Panc1 (cell line): Measurements from ENCODE around the gene DCAF15. TPM values are rescaled to one million over a fixed set of nuclear protein-coding genes. Genes with fewer than 3 reads are reported as not detected.

Experiments used
- ATAC-seq: fragments of 200-7000 bp; cut with Tn5 transposase; 2 replicates; pipeline ENCODE4 v1.9.1; 2020; ENCODE audit warnings: mild to moderate bottlenecking, moderate library complexity
- BruUV-seq: library from RNA; stranded (reverse); fragments of 400-500 nt; replicated peaks from 2 replicates; lab custom pipeline; 2021; lab: Mats Ljungman, UMichigan
- CTCF ChIA-PET: fragments of 300-600 bp; sonication (Branson Sonifier 250); formaldehyde crosslinking; loops from one replicate; lab custom pipeline; 2022; ENCODE audit warnings: antibody characterized with exemption; lab: Charles Lee
- POLR2A ChIA-PET: fragments of 300-600 bp; sonication (Branson Sonifier 250); formaldehyde crosslinking; loops from one replicate; lab custom pipeline; 2022; ENCODE audit warnings: antibody characterized with exemption; lab: Charles Lee
- DNase-seq: peaks from one replicate; pipeline ENCODE4 v3.0.0-alpha.2; 2010; ENCODE audit warnings: low read depth, low spot score
- H3K27ac ChIP-seq: 2 replicates; pipeline ENCODE4 v1.5.1; 2011; ENCODE audit warnings: mild to moderate bottlenecking, low read length, inconsistent platforms
- H3K27me3 ChIP-seq: fragments of 200-500 bp; sonication (Bioruptor generic); 2 replicates; pipeline ENCODE4 v1.6.0; 2014; ENCODE audit warnings: low read length, inconsistent platforms; ENCODE audit not compliant: control insufficient read depth, insufficient read depth
- H3K36me3 ChIP-seq: fragments of 200-500 bp; sonication (Bioruptor generic); 2 replicates; pipeline ENCODE4 v1.5.1; 2014; ENCODE audit warnings: inconsistent platforms, mild to moderate bottlenecking, low read length, moderate library complexity; ENCODE audit not compliant: control insufficient read depth, insufficient read depth
- H3K4me1 ChIP-seq: 2 replicates; pipeline ENCODE4 v1.5.1; 2011; ENCODE audit warnings: inconsistent platforms, mild to moderate bottlenecking, low read length, moderate library complexity; ENCODE audit not compliant: control insufficient read depth, insufficient read depth
- H3K4me3 ChIP-seq, 2 experiments: 2 replicates each; pipeline ENCODE4 v1.5.1; 2011 to 2012; ENCODE audit warnings: low read depth in 2 of 2, low read length in 2 of 2, mild to moderate bottlenecking in 2 of 2, inconsistent platforms in 1 of 2, moderate library complexity in 1 of 2
- H3K9me3 ChIP-seq: fragments of 200-500 bp; sonication (Bioruptor generic); 2 replicates; pipeline ENCODE4 v1.5.1; 2014; ENCODE audit warnings: low read depth, mild to moderate bottlenecking, inconsistent platforms, low read length, moderate library complexity; ENCODE audit not compliant: control insufficient read depth, insufficient read depth
- CTCF ChIP-seq: fragments of 450-650 bp; IDR thresholded peaks from 2 replicates; pipeline ENCODE4 v1.5.1; 2017; ENCODE audit warnings: mild to moderate bottlenecking
- POLR2AphosphoS5 ChIP-seq: IDR thresholded peaks from 2 replicates; pipeline ENCODE4 v1.6.1; 2012; ENCODE audit warnings: mild to moderate bottlenecking, low read depth, low read length, moderate library complexity
- REST ChIP-seq, 2 experiments: IDR thresholded peaks; 2 replicates each; pipeline ENCODE4 v1.6.1; 2011 to 2012; ENCODE audit warnings: low read depth in 2 of 2, control low read depth in 1 of 2, low read length in 1 of 2, mild to moderate bottlenecking in 1 of 2, moderate library complexity in 1 of 2; ENCODE audit not compliant: insufficient read depth in 1 of 2
- SIN3A ChIP-seq: IDR thresholded peaks from 2 replicates; pipeline ENCODE4 v1.6.1; 2012; ENCODE audit warnings: low read depth, mild to moderate bottlenecking, low read length, moderate library complexity, borderline replicate concordance; ENCODE audit not compliant: insufficient read depth
- TCF7L2 ChIP-seq: IDR thresholded peaks from 2 replicates; pipeline ENCODE4 v1.6.1; 2011; ENCODE audit warnings: mild to moderate bottlenecking, low read depth, low read length, inconsistent platforms
- in situ Hi-C: cut with HindIII; loops from 2 replicates; pipeline ENCODE4 v1.10.0; 2016; ENCODE audit warnings: low sequenced_read_pairs, low pct_unique_long_range_greater_than_20kb
- intact Hi-C: fragments of 100-400 bp; cut with micrococcal nuclease; formaldehyde crosslinking; loops from one replicate; pipeline ENCODE4 v1.10.0; 2022; ENCODE audit not compliant: unreplicated experiment
- total RNA-seq: library from RNA; stranded (reverse); gene quantifications from one replicate; pipeline ENCODE4 v1.2.1, GENCODE V29; 2021; ENCODE audit not compliant: unreplicated experiment

Gene DCAF15
- total RNA-seq, 1 experiment from 2014 or later = 38.8 TPM

DNA sequence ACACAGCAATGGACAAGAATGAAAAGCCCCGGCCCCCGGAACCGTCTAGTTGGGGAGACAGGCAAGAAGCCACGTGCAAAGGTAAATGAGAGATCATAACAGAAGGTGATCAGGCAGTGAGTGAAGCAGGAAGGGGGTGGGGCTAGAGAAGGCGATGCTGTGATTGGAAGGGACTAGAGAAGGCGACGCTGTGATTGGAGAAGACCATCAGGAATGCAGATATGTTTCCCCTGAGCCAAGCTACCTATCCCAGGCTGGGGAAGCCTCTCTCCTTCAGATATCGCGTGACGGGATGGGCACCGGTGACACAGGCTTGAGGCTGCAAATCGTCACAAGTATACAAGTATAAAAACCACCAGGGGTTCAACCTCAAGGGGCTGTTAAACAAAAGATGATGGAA lies 21.8 kb downstream of the DCAF15 start:
- no peak for TF ChIP-seq POLR2AphosphoS5
- TF ChIP-seq TCF7L2 = no peak
- TF ChIP-seq REST (IDR thresholded peaks at IDR 0.05; ENCODE audit: insufficient read depth in 1 of 2, low read depth in 2 of 2, low read length in 1 of 2) = no peak
- Histone ChIP-seq H3K27ac (no peak overlapping the region), H3K36me3 (no peaks in the 10 kb centered on the region), H3K4me3 (no peak overlapping the region), H3K27me3 (no peaks in the 10 kb centered on the region), H3K9me3 (no peaks in the 10 kb centered on the region), H3K4me1 (no peaks in the 10 kb centered on the region)
- DNase-seq (no peak), ATAC-seq (peak; percentile 37; the same call in 1 of the 2 replicates)
- no TSS peak for BruUV-seq
- intact Hi-C loops (no loop called here), in situ Hi-C loops (no loop called here)
- POLR2A ChIA-PET = no interaction called here
- CTCF ChIA-PET = no interaction called here

- TF ChIP-seq REST (IDR thresholded peaks at IDR 0.05; ENCODE audit: insufficient read depth in 1 of 2, low read depth in 2 of 2, low read length in 1 of 2) (no peak), TCF7L2 (no peak), SIN3A (no peak), POLR2AphosphoS5 (no peak), CTCF (no peak)
- ATAC-seq = no peak
- in situ Hi-C loops = no loop called here
- no peak for DNase-seq
- CTCF ChIA-PET = no interaction called here
- Histone ChIP-seq H3K9me3 (no peaks in the 10 kb centered on the region), H3K4me1 (no peaks in the 10 kb centered on the region), H3K4me3 (no peak overlapping the region), H3K27ac (no peak overlapping the region), H3K27me3 (no peaks in the 10 kb centered on the region), H3K36me3 (no peaks in the 10 kb centered on the region)
- intact Hi-C loops = no loop called here
- no TSS peak for BruUV-seq
- POLR2A ChIA-PET = no interaction called here
Measured at GRCh38 chr19:13975870-13976269, 23.6 kb downstream of the DCAF15 start.
